C4-2B (cell line): ENCODE measurements around the gene DGKI.

Source experiments
- ZFX ChIP-seq: fragments of 450-650 bp; IDR thresholded peaks from 2 replicates; pipeline ENCODE4 v1.6.1; 2017
- TF ChIP-seq, protein P1 (sequence below): fragments of 450-650 bp; conservative IDR thresholded peaks from 2 replicates; pipeline ENCODE4 v1.5.1; 2017; ENCODE audit warnings: mild to moderate bottlenecking

DNA sequence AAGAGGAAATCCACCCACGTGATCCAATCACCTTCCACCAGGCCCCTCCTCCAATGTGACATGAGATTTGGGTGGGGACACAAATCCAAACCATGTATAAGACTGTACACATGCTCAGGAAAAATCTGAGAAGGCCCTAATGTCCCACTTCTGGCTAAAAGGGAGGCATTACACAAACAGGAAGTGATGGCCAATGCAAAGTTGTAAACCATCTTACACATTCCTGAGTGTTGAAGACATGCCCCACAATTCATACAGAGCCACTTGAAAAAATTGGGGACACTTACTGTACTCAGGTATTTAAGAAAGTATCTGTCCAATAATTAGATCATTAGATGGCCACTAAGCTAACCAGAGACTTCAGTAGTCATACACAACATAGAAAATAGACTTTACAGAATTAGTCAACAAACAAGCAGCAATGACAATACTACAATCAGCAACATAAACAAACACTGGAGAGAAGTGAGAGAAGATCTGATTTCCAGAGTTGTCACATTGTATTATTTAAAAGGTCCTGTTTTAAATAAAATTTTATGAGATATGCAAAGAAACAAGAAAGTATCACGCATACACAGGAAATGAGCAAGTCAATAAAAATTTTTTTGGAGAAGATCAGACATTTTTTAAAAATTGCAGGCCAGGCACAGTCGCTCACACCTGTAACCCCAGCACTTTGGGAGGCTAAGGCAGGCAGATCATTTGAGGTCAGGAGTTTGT is 143.3 kb downstream of the DGKI start:
- TF ChIP-seq, protein P1, sequence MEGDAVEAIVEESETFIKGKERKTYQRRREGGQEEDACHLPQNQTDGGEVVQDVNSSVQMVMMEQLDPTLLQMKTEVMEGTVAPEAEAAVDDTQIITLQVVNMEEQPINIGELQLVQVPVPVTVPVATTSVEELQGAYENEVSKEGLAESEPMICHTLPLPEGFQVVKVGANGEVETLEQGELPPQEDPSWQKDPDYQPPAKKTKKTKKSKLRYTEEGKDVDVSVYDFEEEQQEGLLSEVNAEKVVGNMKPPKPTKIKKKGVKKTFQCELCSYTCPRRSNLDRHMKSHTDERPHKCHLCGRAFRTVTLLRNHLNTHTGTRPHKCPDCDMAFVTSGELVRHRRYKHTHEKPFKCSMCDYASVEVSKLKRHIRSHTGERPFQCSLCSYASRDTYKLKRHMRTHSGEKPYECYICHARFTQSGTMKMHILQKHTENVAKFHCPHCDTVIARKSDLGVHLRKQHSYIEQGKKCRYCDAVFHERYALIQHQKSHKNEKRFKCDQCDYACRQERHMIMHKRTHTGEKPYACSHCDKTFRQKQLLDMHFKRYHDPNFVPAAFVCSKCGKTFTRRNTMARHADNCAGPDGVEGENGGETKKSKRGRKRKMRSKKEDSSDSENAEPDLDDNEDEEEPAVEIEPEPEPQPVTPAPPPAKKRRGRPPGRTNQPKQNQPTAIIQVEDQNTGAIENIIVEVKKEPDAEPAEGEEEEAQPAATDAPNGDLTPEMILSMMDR: no peak
- TF ChIP-seq ZFX: no peak
